ENCODE results near the gene FAM180B.
"Not testable (repeated sequence)": the region's sequence is repeated elsewhere in the genome, so short reads cannot be mapped to it uniquely, and the experiment has no call there.

The FAM180B gene

DNA sequence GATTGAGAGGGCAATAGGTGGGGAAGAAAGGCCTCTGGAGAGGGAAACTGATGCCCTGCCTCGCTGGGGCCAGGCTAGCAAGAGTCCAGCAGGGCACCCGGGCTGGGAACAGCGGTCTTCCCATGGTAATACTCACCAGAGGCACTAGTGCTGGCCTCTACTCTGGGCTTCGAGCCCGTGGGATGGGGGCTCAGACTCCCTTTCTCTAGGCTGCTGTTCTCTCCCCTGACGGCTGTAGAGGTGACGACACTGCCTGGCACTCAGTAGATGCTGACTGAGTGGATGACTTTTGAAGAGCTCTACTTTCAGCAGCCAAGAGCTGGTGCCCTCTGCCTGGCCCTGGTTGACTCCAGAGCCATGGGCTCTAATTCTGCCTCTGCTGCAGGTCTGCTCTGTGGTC, 8.6 kb downstream of the FAM180B start:
- no peak for DNase-seq (ENCODE audit: low read depth, low spot score)

DNA sequence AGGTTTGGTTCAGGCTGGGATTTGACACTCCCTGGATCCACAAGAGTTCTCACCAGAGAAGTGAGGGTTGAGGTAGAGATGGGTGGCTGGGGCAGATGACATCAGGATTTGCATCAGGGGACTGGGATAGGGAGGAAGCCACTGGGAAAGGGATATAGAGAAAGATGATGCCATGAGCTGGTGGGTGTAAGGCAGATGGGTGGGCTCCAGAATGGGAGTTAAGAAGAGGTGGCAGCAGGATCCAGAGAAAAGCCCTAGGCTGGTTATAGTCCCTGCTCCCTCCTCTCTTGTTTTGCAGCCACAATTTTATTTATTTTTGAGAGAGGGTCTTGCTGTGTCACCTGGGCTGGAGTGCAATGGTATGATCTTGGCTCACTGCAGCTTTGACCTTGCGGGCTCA, 9.5 kb downstream of the FAM180B start:
- DNase-seq (ENCODE audit: low read depth, low spot score) = no peak

DNA sequence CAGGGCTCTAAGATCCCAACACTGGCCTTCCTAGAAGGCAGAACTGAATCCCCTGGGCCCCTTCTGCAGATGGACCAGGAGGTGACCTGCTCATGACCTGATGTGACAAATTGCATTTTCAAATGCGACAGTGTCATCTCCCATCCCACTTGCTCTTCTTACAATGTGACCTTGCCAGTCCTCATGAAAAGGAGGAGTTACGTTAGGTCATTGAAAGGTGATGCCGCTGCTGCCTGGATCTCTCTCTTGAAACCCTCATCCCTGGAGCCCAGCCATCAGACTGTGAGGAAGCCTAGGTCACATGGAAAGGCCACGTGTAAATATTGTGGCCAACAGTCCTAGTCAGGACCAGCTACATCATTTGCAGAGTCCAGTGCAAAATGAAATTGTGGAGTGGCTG, 13.4 kb downstream of the FAM180B start:
- no peak for DNase-seq (ENCODE audit: low read depth, low spot score)

DNA sequence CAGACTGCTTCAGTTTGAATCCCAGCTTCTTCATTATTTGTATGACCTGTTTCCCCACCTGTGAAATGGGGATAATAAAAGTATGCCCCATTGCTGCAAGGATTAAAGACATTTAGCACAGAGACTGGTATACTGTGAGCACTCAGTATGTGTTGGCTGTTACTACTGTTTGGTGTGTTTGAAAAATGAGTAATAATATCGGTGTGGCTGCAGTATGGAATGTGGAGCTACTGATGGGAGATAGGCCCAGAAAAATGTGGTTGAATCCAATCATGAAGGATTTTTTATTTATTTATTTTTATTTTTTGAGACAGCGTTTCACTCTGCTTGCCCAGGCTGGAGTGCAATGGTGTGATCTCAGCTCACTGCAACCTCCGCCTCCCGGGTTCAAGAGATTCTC, 16.8 kb downstream of the FAM180B start:
- DNase-seq (ENCODE audit: low read depth, low spot score) = no peak

DNA sequence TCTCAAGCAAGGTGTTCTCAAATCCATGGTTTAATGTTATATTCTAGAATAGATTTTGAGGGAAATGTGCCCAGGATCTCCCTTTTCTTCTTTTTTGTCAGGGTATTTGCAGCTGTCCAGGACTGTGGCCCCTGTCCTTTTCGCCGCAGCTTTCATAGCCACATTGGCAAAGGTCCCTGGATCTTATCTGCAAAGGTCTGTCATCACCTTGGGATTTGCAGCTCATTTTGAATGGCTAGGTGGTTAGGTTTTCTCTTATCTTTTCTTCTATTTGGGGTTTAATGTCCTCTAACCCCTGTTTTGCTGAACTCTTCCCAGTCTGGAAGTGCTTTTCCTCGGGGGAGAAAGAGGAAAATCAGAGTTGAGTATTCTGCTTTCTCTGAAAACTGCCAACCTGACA, 19.4 kb downstream of the FAM180B start:
- DNase-seq (ENCODE audit: low read depth, low spot score) = no peak

DNA sequence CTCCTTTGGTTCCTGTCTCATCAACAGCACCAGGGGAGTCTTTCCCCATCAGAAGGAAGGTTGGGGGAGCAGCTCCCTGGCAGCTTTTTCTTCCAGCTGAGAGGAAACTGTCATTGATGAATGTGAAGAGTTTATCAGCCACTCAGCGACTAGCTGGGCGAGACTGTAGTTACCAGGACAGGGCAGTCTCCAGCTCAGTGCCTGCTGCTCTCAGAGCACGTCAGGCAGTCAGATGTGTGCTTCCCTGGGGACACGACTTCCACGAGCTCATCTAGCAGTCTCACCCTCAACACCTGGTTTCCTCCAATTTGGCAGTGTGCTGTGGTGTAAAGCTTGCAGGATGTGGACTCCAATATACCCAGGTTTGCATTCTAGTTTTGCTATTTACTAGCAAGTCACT, 20.3 kb downstream of the FAM180B start:
- DNase-seq (ENCODE audit: low read depth, low spot score) = no peak

DNA sequence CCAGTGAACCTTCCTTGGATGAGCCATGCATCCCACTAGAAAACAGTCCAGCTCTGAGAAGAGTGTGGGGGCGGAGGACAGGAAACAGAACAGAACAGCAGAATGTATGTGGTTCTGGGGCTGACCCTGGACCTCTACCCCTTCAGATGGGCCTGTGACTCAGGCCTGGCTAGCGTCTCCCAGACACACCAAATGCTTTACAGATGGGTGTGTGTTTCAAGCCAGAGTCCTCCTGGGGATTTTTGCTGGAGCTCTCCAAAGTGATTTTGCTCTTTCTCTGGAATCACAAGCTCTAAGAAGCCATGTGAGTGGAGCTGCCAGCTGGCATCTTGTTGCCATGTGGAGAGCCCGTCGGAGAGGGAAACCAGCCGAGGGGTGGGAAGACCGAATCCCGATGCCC, 20.9 kb downstream of the FAM180B start:
- DNase-seq (ENCODE audit: low read depth, low spot score) = peak; percentile 80

DNA sequence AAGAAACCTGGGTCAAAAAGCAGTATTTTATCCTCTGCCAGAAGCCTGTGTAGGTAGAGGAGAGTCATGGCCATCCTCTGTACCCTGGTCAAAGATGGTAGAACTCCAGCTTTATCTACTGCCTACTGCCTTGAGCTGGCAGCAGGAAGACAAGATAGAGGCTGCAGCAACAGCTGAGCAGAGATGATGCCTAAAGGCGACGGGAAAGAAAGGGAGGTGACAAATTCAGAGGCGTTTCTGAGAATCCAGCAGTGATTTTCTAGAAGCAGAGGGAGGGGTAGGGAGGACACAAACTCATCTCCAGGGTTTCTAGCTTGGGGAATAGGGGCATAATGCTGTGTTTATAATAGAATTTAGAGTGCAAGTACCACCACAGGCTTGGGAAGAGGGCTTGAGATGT, 23.2 kb downstream of the FAM180B start:
- no peak for DNase-seq (ENCODE audit: low read depth, low spot score)

DNA sequence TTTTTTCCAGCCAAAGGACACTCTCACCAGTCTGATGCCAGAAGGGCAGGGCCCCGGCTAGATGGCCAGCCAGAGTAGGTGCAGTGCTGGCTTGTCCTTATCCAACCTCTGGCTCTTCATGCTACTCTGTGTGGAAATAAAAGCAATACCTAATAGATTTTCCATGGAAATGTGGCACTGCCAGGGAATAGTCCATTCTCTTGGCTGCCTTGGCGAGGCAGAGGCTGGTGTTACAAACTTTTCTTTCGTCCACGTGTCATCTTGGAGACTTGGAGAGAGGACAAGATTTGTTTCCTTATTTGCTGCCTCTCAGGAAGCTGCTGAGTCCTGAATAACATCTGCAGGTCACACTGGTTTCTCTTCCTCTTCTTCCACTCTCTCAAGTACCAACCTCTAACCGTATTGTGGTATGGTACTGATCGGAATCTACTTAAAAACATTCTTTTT, 24.9 kb downstream of the FAM180B start:
- no peak for DNase-seq (ENCODE audit: low read depth, low spot score)

DNA sequence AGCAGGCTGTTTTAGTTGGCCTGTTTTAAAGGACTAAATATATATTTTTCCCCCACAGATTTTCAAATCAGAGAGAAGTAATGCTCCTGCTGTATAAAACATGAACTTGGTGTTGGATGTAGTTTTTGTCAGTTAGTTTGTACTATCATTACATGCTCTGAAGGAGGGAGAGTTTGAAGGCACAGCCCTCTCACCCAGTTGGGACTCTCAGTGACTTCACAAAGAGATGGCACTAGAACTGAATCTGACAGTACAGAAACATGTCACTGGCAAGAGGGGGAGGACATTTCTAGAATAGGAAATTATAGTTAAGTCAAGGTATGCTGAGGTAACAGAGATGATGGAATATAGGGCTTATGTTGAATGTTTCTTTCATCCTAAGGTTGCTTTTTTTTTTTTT, 28.8 kb downstream of the FAM180B start:
- DNase-seq (ENCODE audit: low read depth, low spot score) = no peak

DNA sequence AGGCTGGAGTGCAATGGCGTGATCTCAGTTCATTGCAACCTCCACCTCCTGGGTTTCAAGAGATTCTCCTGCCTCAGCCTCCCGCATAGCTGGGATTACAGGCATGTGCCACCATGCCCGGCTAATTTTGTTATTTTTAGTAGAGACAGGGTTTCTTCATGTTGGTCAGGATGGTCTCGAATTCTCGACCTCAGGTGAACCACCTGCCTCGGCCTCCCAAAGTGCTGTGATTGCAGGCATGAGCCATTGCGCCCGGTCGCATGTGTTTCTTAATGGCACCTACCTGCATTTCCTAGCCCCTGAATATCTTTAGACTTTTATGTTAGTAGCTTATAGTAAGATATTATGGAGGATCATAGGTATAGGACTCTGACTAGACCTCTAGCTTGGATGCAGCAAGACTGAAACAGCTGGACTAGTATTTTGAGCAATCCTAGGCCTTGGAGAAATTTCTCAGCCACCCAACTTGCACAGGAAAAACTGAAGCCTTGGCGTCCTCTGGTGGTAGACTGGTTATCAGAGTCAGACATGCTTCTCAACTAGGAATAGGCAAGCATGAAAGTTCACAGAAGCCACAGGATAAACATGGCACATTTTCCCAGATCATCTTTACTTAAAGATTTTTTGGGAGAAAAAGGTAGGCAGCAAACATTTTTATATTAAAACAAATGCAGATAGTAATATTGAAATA, 30.4 kb downstream of the FAM180B start:
- peak; percentile 63 for DNase-seq (ENCODE audit: low read depth, low spot score)

DNA sequence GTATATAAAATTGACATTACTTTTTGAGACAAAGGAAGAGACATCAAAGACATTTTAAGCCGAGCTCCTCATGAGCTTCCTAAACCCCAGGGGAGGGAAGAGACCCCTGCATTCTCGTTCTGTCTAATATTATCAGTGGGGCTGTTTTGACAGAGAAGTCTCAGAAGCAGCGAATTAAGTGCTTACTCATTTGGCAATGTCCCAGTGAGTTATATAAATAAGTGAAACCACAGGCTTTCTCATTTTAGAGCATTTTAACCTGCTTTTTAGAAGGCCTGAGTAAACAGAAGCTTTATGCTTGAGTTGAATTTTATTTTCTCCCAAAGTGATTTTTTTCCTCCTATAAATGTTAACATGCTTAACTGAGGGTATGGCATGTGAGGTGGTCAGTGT, 30.9 kb downstream of the FAM180B start:
- DNase-seq (ENCODE audit: low read depth, low spot score) = no peak

DNA sequence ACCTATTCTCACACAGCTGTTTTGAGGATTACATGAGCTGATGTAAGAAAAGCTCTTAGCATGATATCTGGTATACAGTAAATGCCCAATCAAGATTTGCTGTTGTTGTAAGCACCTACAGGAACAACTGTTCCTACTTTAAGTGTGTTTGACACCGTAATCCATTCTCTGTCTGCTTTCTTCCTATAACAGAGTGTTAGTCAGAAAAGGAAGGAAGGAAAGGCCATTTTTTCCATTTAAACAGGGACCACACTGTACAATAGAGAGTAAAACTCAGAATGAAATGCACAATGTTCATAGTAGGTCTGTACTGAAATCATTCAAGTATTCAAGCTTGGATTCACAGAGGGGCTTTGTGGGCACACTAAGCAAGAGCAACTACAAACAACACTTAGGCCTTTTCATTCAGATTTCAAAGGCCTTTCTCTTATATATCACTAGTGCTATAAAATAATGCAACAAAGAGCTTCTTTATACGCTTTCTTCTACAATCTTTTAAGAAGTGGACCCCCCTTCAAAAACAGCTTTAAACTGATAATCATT, 34.4 kb downstream of the FAM180B start:
- DNase-seq (ENCODE audit: low read depth, low spot score) = no peak

DNA sequence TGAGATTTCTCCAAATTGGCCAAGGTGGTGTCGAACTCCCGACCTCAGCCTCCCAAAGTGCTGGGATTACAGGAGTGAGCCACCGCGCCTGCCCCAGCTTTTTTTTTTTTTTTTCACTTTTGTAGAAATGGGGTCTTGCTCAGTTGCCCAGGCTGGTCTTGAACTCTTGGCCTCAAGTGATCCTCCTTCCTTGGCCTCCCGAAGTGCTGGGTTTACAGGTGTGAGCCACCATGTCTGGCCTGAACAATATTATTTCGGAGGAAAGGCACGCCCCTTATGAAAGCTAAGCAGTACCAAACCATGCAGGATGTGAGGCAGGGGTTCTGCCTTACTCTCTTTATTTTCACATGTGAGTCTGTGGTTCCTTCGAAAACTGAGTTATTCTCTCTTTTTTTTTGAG, 39.8 kb downstream of the FAM180B start:
- no peak for DNase-seq (ENCODE audit: low read depth, low spot score)

DNA sequence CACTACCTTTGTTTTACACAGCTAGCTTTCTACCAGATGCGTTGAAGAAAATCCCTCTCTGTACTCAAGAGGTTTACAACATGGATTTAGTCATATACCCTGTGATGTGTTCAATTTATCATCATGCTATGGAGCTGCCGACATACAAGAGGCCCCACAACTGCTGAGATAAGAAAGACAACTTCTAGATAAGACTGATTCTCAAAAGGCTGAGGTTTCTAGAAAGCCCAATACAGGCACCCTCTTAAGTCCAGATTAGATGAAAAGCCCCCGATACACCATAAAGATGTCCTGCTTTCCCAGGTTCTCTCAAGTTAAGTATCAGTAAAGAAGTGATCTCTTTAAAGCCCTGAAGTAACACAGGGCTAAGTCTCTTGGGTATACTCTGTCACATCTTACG, 41.5 kb downstream of the FAM180B start:
- no peak for DNase-seq (ENCODE audit: low read depth, low spot score)

DNA sequence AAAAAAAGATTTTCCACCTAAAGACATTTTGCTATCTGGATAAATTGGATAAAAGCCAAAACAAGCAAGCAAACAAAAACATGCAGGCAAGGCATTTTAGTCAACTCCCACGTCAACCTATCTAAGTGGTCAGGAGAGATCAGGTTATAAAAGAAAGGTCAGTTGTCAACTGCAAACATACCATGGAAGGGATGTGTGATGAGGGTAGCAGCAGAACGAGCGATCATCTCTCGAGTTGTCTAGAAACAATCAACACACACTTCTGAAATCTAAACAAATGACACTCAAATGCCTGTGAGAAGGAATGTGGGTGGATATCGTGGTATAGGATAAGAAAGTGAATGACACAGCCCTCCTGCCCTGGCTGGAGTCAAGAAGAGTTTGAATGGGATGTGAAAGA, 45.0 kb downstream of the FAM180B start:
- DNase-seq (ENCODE audit: low read depth, low spot score) = no peak

DNA sequence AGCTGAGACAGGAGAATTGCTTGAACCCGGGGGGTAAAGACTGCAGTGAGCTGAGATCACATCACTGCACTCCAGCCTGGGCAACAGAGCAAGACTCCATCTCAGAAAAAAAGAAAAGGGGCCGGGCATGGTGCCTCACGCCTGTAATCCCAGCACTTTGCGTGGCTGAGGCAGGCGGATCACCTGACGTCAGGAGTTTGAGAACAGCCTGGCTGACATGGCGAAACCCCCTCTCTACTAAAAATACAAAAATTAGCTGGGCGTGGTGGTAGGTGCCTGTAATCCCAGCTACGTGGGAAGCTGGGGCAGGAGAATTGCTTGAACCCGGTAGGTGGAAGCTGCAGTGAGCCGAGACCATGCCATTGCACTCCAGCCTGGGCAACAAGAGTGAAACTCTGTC, 49.9 kb downstream of the FAM180B start:
- DNase-seq (ENCODE audit: low read depth, low spot score) = not testable (repeated sequence)
